K562 (cell line): Measurements from ENCODE around the gene SLX4IP. TPM values are rescaled to one million over a fixed set of nuclear protein-coding genes. Genes with fewer than 3 reads are reported as not detected.
A peak's percentile ranks its signal among the peaks of the same experiment; 100 is the strongest.

Experiments used
- ATAC-seq: fragments of 200-7000 bp; cut with Tn5 transposase; 3 replicates; pipeline ENCODE4 v1.9.1; 2020; ENCODE audit warnings: moderate library complexity
- BruUV-seq: library from RNA; stranded (reverse); fragments of 400-500 nt; replicated peaks from 2 replicates; lab custom pipeline; 2021; lab: Mats Ljungman, UMichigan
- CTCF ChIA-PET: fragments of 300-600 bp; formaldehyde crosslinking; extraction: SDS; loops from one replicate; lab custom pipeline; 2021; ENCODE audit warnings: low intra/inter-chr PET ratio; lab: Yijun Ruan, JAX
- POLR2A ChIA-PET: fragments of 300-600, 350-650 bp; sonication (Branson Sonifier 250); formaldehyde crosslinking; extraction: SDS; loops from one replicate; lab custom pipeline; 2021; ENCODE audit warnings: antibody characterized with exemption, inconsistent platforms; lab: Yijun Ruan, JAX
- DNase-seq, 4 experiments: peaks; one replicate each; pipeline versions ENCODE4 v3.0.0 to v3.0.0-alpha.2; 2011 to 2018; ENCODE audit warnings: low spot score in 3 of 4, mixed read lengths in 3 of 4; ENCODE audit errors: extremely low read depth in 1 of 4
- FAIRE-seq: peaks from 2 replicates; lab custom pipeline; 2011; peaks lifted over from hg19 to GRCh38; lab: Jason Lieb, UNC
- H2AFZ ChIP-seq: 2 replicates; pipeline ENCODE4 v1.6.0; 2011; ENCODE audit warnings: low read depth, low read length, control low read depth, inconsistent platforms
- H3K27ac ChIP-seq: fragments of 200-600 bp; 3 replicates; pipeline ENCODE4 v1.8.0; 2011; ENCODE audit warnings: low read depth, mild to moderate bottlenecking, control low read depth, inconsistent platforms, low read length, moderate library complexity, mixed read lengths; ENCODE audit errors: extremely low read depth
- H3K27me3 ChIP-seq, 2 experiments: fragments of 300-600 bp in 1 of 2; 2 replicates in 1 of 2; 3 replicates in 1 of 2; pipeline versions ENCODE4 v1.6.0 to v1.8.0; 2011; ENCODE audit warnings: inconsistent platforms in 2 of 2, low read length in 2 of 2, mild to moderate bottlenecking in 1 of 2, mixed read lengths in 1 of 2, moderate library complexity in 1 of 2; ENCODE audit not compliant: control insufficient read depth in 2 of 2, insufficient read depth in 2 of 2
- H3K36me3 ChIP-seq: fragments of 300-600 bp; 3 replicates; pipeline ENCODE4 v1.8.0; 2011; ENCODE audit warnings: mild to moderate bottlenecking, low read length, inconsistent platforms; ENCODE audit not compliant: control insufficient read depth, insufficient read depth
- H3K4me1 ChIP-seq, 2 experiments: fragments of 200-600 bp in 1 of 2; replicated peaks in 1 of 2; 2 replicates in 1 of 2; 3 replicates in 1 of 2; pipeline versions ENCODE4 v1.5.1 to v1.8.0; 2011; ENCODE audit warnings: inconsistent platforms in 2 of 2, low read length in 2 of 2, mild to moderate bottlenecking in 1 of 2, mixed read lengths in 1 of 2, moderate library complexity in 1 of 2; ENCODE audit not compliant: control insufficient read depth in 2 of 2, insufficient read depth in 2 of 2
- H3K4me2 ChIP-seq: 2 replicates; pipeline ENCODE4 v1.6.1; 2011; ENCODE audit warnings: low read length, control low read depth, inconsistent platforms, mixed read lengths; ENCODE audit not compliant: insufficient read depth
- H3K4me3 ChIP-seq: fragments of 200-600 bp; sonication (generic), shearing (Covaris generic); 2 replicates; pipeline ENCODE4 v1.5.1; 2016; ENCODE audit warnings: control low read depth, inconsistent platforms
- H3K79me2 ChIP-seq: fragments of 200-600 bp; 3 replicates; pipeline ENCODE4 v1.8.0; 2011; ENCODE audit warnings: low read length, inconsistent platforms; ENCODE audit not compliant: control insufficient read depth, insufficient read depth
- H3K9ac ChIP-seq, 2 experiments: 2 replicates each; pipeline versions ENCODE4 v1.6.0 to v1.6.1; 2011; ENCODE audit warnings: low read depth in 2 of 2, low read length in 2 of 2, control low read depth in 1 of 2, inconsistent platforms in 1 of 2, mild to moderate bottlenecking in 1 of 2, mixed read lengths in 1 of 2; ENCODE audit not compliant: insufficient read depth in 1 of 2
- H3K9me1 ChIP-seq: one replicate; pipeline ENCODE4 v1.6.0; 2011; ENCODE audit warnings: inconsistent platforms, mild to moderate bottlenecking, low read length, moderate library complexity; ENCODE audit not compliant: control insufficient read depth, insufficient read depth
- H3K9me3 ChIP-seq: replicated peaks from 2 replicates; pipeline ENCODE4 v1.5.1; 2011; ENCODE audit warnings: low read depth, low read length, inconsistent platforms; ENCODE audit not compliant: control insufficient read depth, insufficient read depth
- H4K20me1 ChIP-seq: replicated peaks from 2 replicates; pipeline ENCODE4 v1.6.1; 2011; ENCODE audit warnings: low read length, inconsistent platforms, mixed read lengths; ENCODE audit not compliant: control insufficient read depth, insufficient read depth
- CAMTA2 ChIP-seq: fragments of 250-450 bp; sonication (Bioruptor Pico); conservative IDR thresholded peaks from 2 replicates; pipeline ENCODE4 v1.5.1; 2022
- EGR1 ChIP-seq: fragments of 450-650 bp; conservative IDR thresholded peaks from 2 replicates; pipeline ENCODE4 v1.6.1; 2017; ENCODE audit warnings: mild to moderate bottlenecking
- ETS2 ChIP-seq: IDR thresholded peaks from 2 replicates; pipeline ENCODE4 v1.6.1; 2016; ENCODE audit warnings: borderline replicate concordance, missing genetic modification characterization, mild to moderate bottlenecking, moderate library complexity, missing compliant biosample characterization; ENCODE audit not compliant: poor library complexity, severe bottlenecking
- HMBOX1 ChIP-seq: sonication (generic); IDR thresholded peaks from 2 replicates; pipeline ENCODE4 v1.6.1; 2016
- JUN ChIP-seq, 2 experiments: sonication (generic) in 1 of 2; formaldehyde crosslinking in 1 of 2; IDR thresholded peaks; 2 replicates each; pipeline versions ENCODE4 v1.6.1 to v1.8.0; 2012 to 2022; ENCODE audit warnings: borderline replicate concordance in 2 of 2, mild to moderate bottlenecking in 2 of 2, improper control_type of control experiment in 1 of 2, low read depth in 1 of 2, low read length in 1 of 2, missing genetic modification reagents in 1 of 2
- ZBTB12 ChIP-seq: fragments of 250-450 bp; sonication (Bioruptor Pico); IDR thresholded peaks from 2 replicates; pipeline ENCODE4 v1.4.0; 2020
- ZKSCAN8 ChIP-seq: fragments of 200-800 bp; sonication (Bioruptor generic); IDR thresholded peaks from 2 replicates; pipeline ENCODE4 v1.6.1; 2016; ENCODE audit warnings: missing genetic modification characterization, missing compliant biosample characterization
- ZNF3 ChIP-seq: fragments of 250-450 bp; sonication (Bioruptor Pico); IDR thresholded peaks from 2 replicates; pipeline ENCODE4 v1.5.0; 2021; ENCODE audit warnings: mild to moderate bottlenecking, moderate library complexity
- WGBS: fragments of 100-300 bp; shearing (Covaris generic); methylation state at CpG from one replicate; pipeline ENCODE4 v1.1.6; 2016; ENCODE audit warnings: low coverage, mixed read lengths; ENCODE audit not compliant: insufficient coverage; ENCODE audit errors: missing lambda C conversion rate; 5-methylcytosine and 5-hydroxymethylcytosine counted together
- in situ Hi-C: fragments of 300-500 bp; cut with MboI; formaldehyde crosslinking; loops from 4 replicates; pipeline ENCODE4 v1.15.0; 2018; ENCODE audit warnings: inconsistent platforms, mixed read lengths
- intact Hi-C: fragments of 100-400 bp; cut with micrococcal nuclease; formaldehyde crosslinking; loops from 2 replicates; pipeline ENCODE4 v1.14.2; 2022
- polyA plus RNA-seq, 8 experiments: library from polyadenylated mRNA; depleted of rRNA in 4 of 8; stranded (reverse) in 5 of 8; unstranded in 3 of 8; fragments of >200 nt; fragmentation: Nextera tagmentation in 2 of 8; fragmentation: Illumina TruSeq in 1 of 8; extraction: Ambion mirVana in 2 of 8; extraction: Trizol in 1 of 8; gene quantifications; 2 replicates each; pipeline versions ENCODE4 v1.2.1 to v1.2.3, GENCODE V29; 2011 to 2014; ENCODE audit warnings: inconsistent platforms in 1 of 8, missing spikeins in 1 of 8
- total RNA-seq, 7 experiments: library from RNA; depleted of rRNA in 6 of 7; stranded (reverse); fragments of >200 nt in 6 of 7; fragmentation: Illumina TruSeq in 2 of 7; extraction: Trizol in 2 of 7; gene quantifications; 2 replicates each; pipeline versions ENCODE4 v1.2.1 to v1.2.3, GENCODE V29; 2011 to 2021; ENCODE audit warnings: low replicate concordance in 1 of 7

Gene SLX4IP
- total and polyA plus RNA-seq, 9 of the 15 experiments (the other 6 are each of a cell fraction or from before 2014, with no cell fraction given) = 1.5 to 5.9 (median 3.5) TPM

DNA sequence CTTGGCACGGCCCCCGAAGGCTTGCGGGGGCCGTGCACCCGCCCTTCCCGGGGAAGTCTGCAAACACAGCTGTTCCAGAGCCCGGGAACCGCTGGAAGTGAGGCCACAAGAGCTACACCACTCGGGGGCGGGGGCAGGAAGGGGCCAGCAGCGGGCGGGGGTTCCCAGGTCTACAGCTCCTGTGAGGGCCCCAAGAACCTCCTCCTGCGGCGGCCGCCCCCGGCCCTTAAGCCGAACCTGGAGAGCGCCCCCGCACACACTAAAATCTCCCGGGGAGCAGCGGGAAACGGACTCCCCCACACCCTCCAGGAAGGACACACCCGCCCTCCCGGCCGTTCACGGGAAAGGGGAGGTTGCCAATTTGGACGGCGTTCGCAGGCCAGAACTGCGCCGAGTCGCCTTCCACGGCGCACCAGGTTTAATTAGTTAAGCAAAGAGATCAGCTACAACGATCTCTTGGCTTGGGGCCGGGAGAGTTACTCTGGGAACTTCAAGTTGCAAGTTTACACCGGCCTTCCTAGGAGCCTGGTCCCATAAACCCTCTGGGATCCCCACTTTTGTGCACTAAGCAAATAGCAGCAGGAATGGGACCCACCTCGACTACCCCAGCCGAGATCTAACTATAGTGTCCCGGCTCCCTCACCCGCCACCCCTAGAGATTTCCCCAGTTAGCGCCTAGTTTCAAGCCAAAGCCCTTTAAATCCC is 237.0 kb downstream of the SLX4IP start:
- Histone ChIP-seq H3K36me3 (no peaks in the 10 kb centered on the region), H2AFZ (peak overlapping the region; percentile 65), H3K9ac (peak overlapping the region in 1 of 2 experiments; percentile 79; a peak in 2 of 4 replicates), H3K27me3 (peaks cover 3 to 32% of the 10 kb centered on the region in 2 experiments), H3K4me2 (peak overlapping the region; percentile 66), H3K79me2 (no peaks in the 10 kb centered on the region), H3K4me3 (peak overlapping the region; percentile 54; the same call in 1 of the 2 replicates), H3K4me1 (peaks cover 0 to 35% of the 10 kb centered on the region in 2 experiments; a peak in 2 of 5 replicates), H3K9me3 (no peaks in the 10 kb centered on the region), H3K27ac (no peak overlapping the region), H3K9me1 (no peaks in the 10 kb centered on the region), H4K20me1 (no peaks in the 10 kb centered on the region)
- CTCF ChIA-PET = no interaction called here
- FAIRE-seq (no peak), ATAC-seq (peak; percentile 5; the same call in 1 of the 3 replicates), DNase-seq (peak; percentile 15 to 32 (median 28))
- POLR2A ChIA-PET = no interaction called here
- TF ChIP-seq EGR1 (peak; percentile 40; the same call in 1 of the 2 replicates), JUN (IDR thresholded peaks at IDR 0.05; ENCODE audit: borderline replicate concordance, low read depth, low read length) (no peak), JUN (CRISPR knock-in tag; IDR thresholded peaks at IDR 0.05; ENCODE audit: borderline replicate concordance) (no peak), ZKSCAN8 (CRISPR knock-in tag) (no peak), ZNF3 (CRISPR knock-in tag) (no peak), ETS2 (tag) (no peak), CAMTA2 (CRISPR knock-in tag) (no peak), ZBTB12 (CRISPR knock-in tag) (no peak), HMBOX1 (peak; percentile 33; the same call in 1 of the 2 replicates)
- BruUV-seq = no TSS peak
- WGBS = 2% methylated on average over 16 of the region's 42 CpGs
- intact Hi-C loops = no loop called here
- in situ Hi-C loops = no loop called here
